Endothelial cell of umbilical vein (primary cell): Measurements from ENCODE around the gene TRPM3. TPM values are rescaled to one million over a fixed set of nuclear protein-coding genes. Genes with fewer than 3 reads are reported as not detected.

Source experiments
- BruUV-seq: library from RNA; stranded (reverse); fragments of 400-500 nt; replicated peaks from 2 replicates; lab custom pipeline; 2021; lab: Mats Ljungman, UMichigan
- CTCF ChIA-PET: fragments of 300-600, 350-600 bp; sonication (Branson Sonifier 250); formaldehyde crosslinking; loops from one replicate; lab custom pipeline; 2021; ENCODE audit warnings: antibody characterized with exemption, inconsistent platforms; lab: Charles Lee
- POLR2A ChIA-PET: fragments of 300-600, 350-600 bp; sonication (Branson Sonifier 250); formaldehyde crosslinking; loops from one replicate; lab custom pipeline; 2021; ENCODE audit warnings: antibody characterized with exemption, inconsistent platforms; lab: Charles Lee
- DNase-seq: peaks from one replicate; pipeline ENCODE4 v3.0.0-alpha.2; 2011; ENCODE audit warnings: low read depth, low spot score
- FAIRE-seq: peaks from 2 replicates; lab custom pipeline; 2011; peaks lifted over from hg19 to GRCh38; lab: Jason Lieb, UNC
- H2AFZ ChIP-seq: 2 replicates; pipeline ENCODE4 v1.6.0; 2012; ENCODE audit warnings: low read depth, low read length, control low read depth, inconsistent platforms
- H3K27ac ChIP-seq: 2 replicates; pipeline ENCODE4 v1.5.1; 2011; ENCODE audit warnings: low read depth, mild to moderate bottlenecking, control low read depth, low read length, moderate library complexity; ENCODE audit not compliant: insufficient read depth
- H3K27me3 ChIP-seq, 2 experiments: 2 replicates each; pipeline versions ENCODE4 v1.6.0 to v1.6.1; 2011; ENCODE audit warnings: low read length in 2 of 2, mixed read lengths in 1 of 2; ENCODE audit not compliant: control insufficient read depth in 2 of 2, insufficient read depth in 2 of 2
- H3K36me3 ChIP-seq, 2 experiments: 2 replicates in 1 of 2; 3 replicates in 1 of 2; pipeline ENCODE4 v1.5.1; 2011; ENCODE audit warnings: low read length in 2 of 2, mild to moderate bottlenecking in 1 of 2, moderate library complexity in 1 of 2; ENCODE audit not compliant: control insufficient read depth in 2 of 2, insufficient read depth in 2 of 2; ENCODE audit errors: extremely low read depth in 1 of 2
- H3K4me1 ChIP-seq: 3 replicates; pipeline ENCODE4 v1.5.1; 2011; ENCODE audit warnings: mild to moderate bottlenecking, low read length; ENCODE audit not compliant: control insufficient read depth, insufficient read depth; ENCODE audit errors: extremely low read depth
- H3K4me2 ChIP-seq: 2 replicates; pipeline ENCODE4 v1.6.1; 2011; ENCODE audit warnings: low read length, control low read depth, mixed read lengths; ENCODE audit not compliant: insufficient read depth
- H3K4me3 ChIP-seq, 3 experiments: fragments of 200-600 bp in 1 of 3; sonication (generic), shearing (Covaris generic) in 1 of 3; replicated peaks in 1 of 3; 2 replicates each; pipeline ENCODE4 v1.5.1; 2011 to 2016; ENCODE audit warnings: control low read depth in 3 of 3, low read length in 3 of 3, mild to moderate bottlenecking in 2 of 3, inconsistent platforms in 1 of 3, low read depth in 1 of 3, moderate library complexity in 1 of 3; ENCODE audit not compliant: insufficient read depth in 1 of 3
- H3K79me2 ChIP-seq: 2 replicates; pipeline ENCODE4 v1.6.0; 2012; ENCODE audit warnings: low read length, inconsistent platforms; ENCODE audit not compliant: control insufficient read depth, insufficient read depth
- H3K9ac ChIP-seq: replicated peaks from 2 replicates; pipeline ENCODE3; 2011; ENCODE audit warnings: low read length, control low read depth; ENCODE audit not compliant: insufficient read depth; ENCODE audit errors: extremely low read depth
- H3K9me1 ChIP-seq: replicated peaks from 3 replicates; pipeline ENCODE4 v1.6.0; 2011; ENCODE audit warnings: mild to moderate bottlenecking, low read length; ENCODE audit not compliant: control insufficient read depth, insufficient read depth; ENCODE audit errors: extremely low read depth
- H3K9me3 ChIP-seq: replicated peaks from 2 replicates; pipeline ENCODE4 v1.5.1; 2012; ENCODE audit warnings: low read length, inconsistent platforms; ENCODE audit not compliant: control insufficient read depth, insufficient read depth
- H4K20me1 ChIP-seq: replicated peaks from 2 replicates; pipeline ENCODE3; 2011; ENCODE audit warnings: mild to moderate bottlenecking, low read length; ENCODE audit not compliant: control insufficient read depth, insufficient read depth; ENCODE audit errors: extremely low read depth
- CTCF ChIP-seq, 2 donors: IDR thresholded peaks; 1 replicate in 1 of 2; 2 replicates in 1 of 2; pipeline ENCODE4 v1.5.1; 2011; ENCODE audit warnings: low read length in 2 of 2, mild to moderate bottlenecking in 2 of 2, moderate library complexity in 2 of 2, control low read depth in 1 of 2, inconsistent platforms in 1 of 2, low read depth in 1 of 2; ENCODE audit not compliant: insufficient read depth in 1 of 2; ENCODE audit errors: extremely low read depth in 1 of 2
- EZH2 ChIP-seq: IDR thresholded peaks from 2 replicates; pipeline ENCODE4 v1.6.1; 2012; ENCODE audit warnings: borderline replicate concordance, low read depth, mild to moderate bottlenecking, moderate library complexity, low read length, inconsistent platforms; ENCODE audit not compliant: severe bottlenecking
- FOS ChIP-seq: IDR thresholded peaks from 2 replicates; pipeline ENCODE4 v1.6.1; 2011; ENCODE audit warnings: mild to moderate bottlenecking, low read length, moderate library complexity, borderline replicate concordance; ENCODE audit not compliant: insufficient read depth
- GATA2 ChIP-seq: IDR thresholded peaks from 2 replicates; pipeline ENCODE4 v1.7.0; 2011; ENCODE audit warnings: low read depth, mild to moderate bottlenecking, moderate library complexity, mixed read lengths, low read length; ENCODE audit not compliant: insufficient read length, insufficient read depth
- JUN ChIP-seq: IDR thresholded peaks from 2 replicates; pipeline ENCODE4 v1.6.1; 2011; ENCODE audit warnings: borderline replicate concordance, low read depth; ENCODE audit not compliant: insufficient read length, insufficient read depth
- MAX ChIP-seq: IDR thresholded peaks from 2 replicates; pipeline ENCODE4 v1.6.1; 2011; ENCODE audit not compliant: insufficient read depth, insufficient read length
- MYC ChIP-seq: IDR thresholded peaks from one replicate; pipeline ENCODE4 v1.6.1; 2011; ENCODE audit warnings: mild to moderate bottlenecking, low read depth, low read length
- POLR2A ChIP-seq: IDR thresholded peaks from 2 replicates; pipeline ENCODE4 v1.6.1; 2012; ENCODE audit warnings: low read depth, mild to moderate bottlenecking, control low read depth, low read length
- POLR2AphosphoS5 ChIP-seq: IDR thresholded peaks from 2 replicates; pipeline ENCODE4 v1.6.1; 2012; ENCODE audit warnings: low read depth, mild to moderate bottlenecking, control low read depth, low read length, moderate library complexity; ENCODE audit not compliant: insufficient read depth
- dilution Hi-C: fragments of 300-500 bp; cut with MboI; formaldehyde crosslinking; loops from one replicate; pipeline ENCODE4 v1.15.0; 2019; ENCODE audit warnings: low sequenced_read_pairs; ENCODE audit not compliant: extremely low pct_ligation_motif_present
- intact Hi-C: fragments of 100-400 bp; cut with micrococcal nuclease; formaldehyde crosslinking; loops from one replicate; pipeline ENCODE4 v1.10.0; 2022
- polyA plus RNA-seq, 4 experiments: library from polyadenylated mRNA; depleted of rRNA in 3 of 4; stranded (reverse) in 3 of 4; unstranded in 1 of 4; fragments of >200 nt; gene quantifications; 2 replicates each; pipeline versions ENCODE4 v1.2.1 to v1.2.3, GENCODE V29; 2011 to 2012; ENCODE audit warnings: missing spikeins in 1 of 4
- total RNA-seq: library from RNA; stranded (reverse); gene quantifications from 2 replicates; pipeline ENCODE4 v1.2.3, GENCODE V29; 2021

Gene TRPM3
- total and polyA plus RNA-seq, 2 donors (not counting 3 experiments of a cell fraction or from before 2014, with no cell fraction given), result 0.17 to 0.33 TPM

- Histone ChIP-seq H3K4me2 (no peak overlapping the region), H3K9me1 (no peaks in the 10 kb centered on the region), H3K79me2 (no peaks in the 10 kb centered on the region), H3K4me3 (no peak overlapping the region), H3K9me3 (no peaks in the 10 kb centered on the region), H3K27ac (no peak overlapping the region), H3K27me3 (no peaks in the 10 kb centered on the region), H2AFZ (no peak overlapping the region), H3K4me1 (peaks cover 2% of the 10 kb centered on the region), H3K36me3 (no peaks in the 10 kb centered on the region), H4K20me1 (no peaks in the 10 kb centered on the region), H3K9ac (no peak overlapping the region)
- ChIA-PET CTCF (interaction anchor here (1.8 kb wide), 1 partner anchor 30 kb away, joined by 5 read pairs; no protein-coding TSS in a partner anchor), POLR2A (no interaction called here)
- dilution Hi-C loops, result no loop called here
- intact Hi-C loops, result no loop called here
- FAIRE-seq (no peak), DNase-seq (no peak)
- BruUV-seq, result no TSS peak
- no peak for TF ChIP-seq GATA2
- TF ChIP-seq JUN, result no peak
- TF ChIP-seq FOS, result no peak
- TF ChIP-seq POLR2A, result no peak
- TF ChIP-seq MYC, result no peak
- no peak for TF ChIP-seq POLR2AphosphoS5
These were observed 166.8 kb downstream of the TRPM3 start for GRCh38 chr9:70954596-70955143.

- no peak overlapping the region for H2AFZ ChIP-seq
- TF ChIP-seq GATA2 (no peak), CTCF (IDR thresholded peaks at IDR 0.05; ENCODE audit: extremely low read depth in 1 of 2, insufficient read depth in 1 of 2, low read depth in 1 of 2, low read length in 2 of 2) (no peak), FOS (no peak), EZH2 (no peak), JUN (no peak), POLR2A (no peak), POLR2AphosphoS5 (no peak), MYC (no peak), MAX (no peak)
- DNase-seq (peak; percentile 6), FAIRE-seq (no peak)
- no TSS peak for BruUV-seq
- dilution Hi-C loops, result no loop called here
- intact Hi-C loops, result no loop called here
- H3K4me1 ChIP-seq, result peaks cover 2% of the 10 kb centered on the region
- no peak overlapping the region for H3K4me2 ChIP-seq
- no peak overlapping the region for H3K9ac ChIP-seq
- no peak overlapping the region for H3K4me3 ChIP-seq
- H4K20me1 ChIP-seq, result no peaks in the 10 kb centered on the region
- ChIA-PET CTCF (interaction anchor here (1.8 kb wide), 1 partner anchor 30 kb away, joined by 5 read pairs; no protein-coding TSS in a partner anchor), POLR2A (no interaction called here)
- no peaks in the 10 kb centered on the region for H3K9me3 ChIP-seq
- H3K9me1 ChIP-seq, result no peaks in the 10 kb centered on the region
- no peaks in the 10 kb centered on the region for H3K27me3 ChIP-seq
- H3K79me2 ChIP-seq, result no peaks in the 10 kb centered on the region
- H3K36me3 ChIP-seq, result no peaks in the 10 kb centered on the region
- no peak overlapping the region for H3K27ac ChIP-seq
These were observed 167.3 kb downstream of the TRPM3 start for GRCh38 chr9:70954126-70954525.
